ENCODE data around the gene CCL1. TPM values are rescaled to one million over a fixed set of nuclear protein-coding genes. Genes with fewer than 3 reads are reported as not detected.

Gene CCL1
- total RNA-seq, 1 donor from 2014 or later = not detected

DNA sequence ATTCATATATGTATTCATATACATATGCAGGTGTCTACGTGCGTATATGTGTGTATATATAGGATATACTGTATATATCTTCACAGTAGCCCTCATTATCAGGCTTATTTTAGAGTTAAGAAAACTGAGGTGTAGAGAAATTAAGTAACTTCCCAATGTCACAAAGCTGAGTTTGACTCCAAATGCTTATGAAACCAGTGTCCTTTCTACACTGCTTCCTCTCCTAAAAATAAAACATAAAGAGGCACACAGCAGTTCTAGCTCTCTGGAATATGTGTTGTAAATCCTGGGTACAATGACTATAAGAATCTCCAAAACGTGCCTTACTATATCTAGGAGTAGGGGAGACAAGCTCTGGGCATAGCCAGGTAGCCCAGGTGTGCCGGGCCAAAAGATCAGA lies 40.0 kb upstream of the CCL1 start:
- Histone ChIP-seq H3K27ac (ENCODE audit: low read depth, low read length) (no peak overlapping the region), H3K4me1 (ENCODE audit: insufficient read depth, low read length) (no peaks in the 10 kb centered on the region), H3K9me3 (ENCODE audit: insufficient read depth, low read depth, low read length) (no peaks in the 10 kb centered on the region), H4K20me1 (ENCODE audit: insufficient read depth, low read length) (no peaks in the 10 kb centered on the region), H3K27me3 (ENCODE audit: insufficient read depth, low read length) (no peaks in the 10 kb centered on the region), H3K79me2 (ENCODE audit: insufficient read depth, low read length) (no peaks in the 10 kb centered on the region), H3K4me2 (ENCODE audit: low read length) (no peak overlapping the region), H2AFZ (ENCODE audit: low read depth, low read length) (no peak overlapping the region), H3K9ac (ENCODE audit: low read length) (no peak overlapping the region), H3K36me3 (ENCODE audit: insufficient read depth, low read length) (no peaks in the 10 kb centered on the region), H3K4me3 (ENCODE audit: insufficient read depth, low read depth, low read length) (no peak overlapping the region)
- Mint-ChIP-seq H3K9me3 (ENCODE audit: unreplicated experiment) (no peaks in the 10 kb centered on the region), H3K4me1 (ENCODE audit: low read depth, unreplicated experiment) (no peaks in the 10 kb centered on the region), H3K27ac (ENCODE audit: unreplicated experiment) (no peak overlapping the region), H3K4me3 (ENCODE audit: unreplicated experiment) (no peak overlapping the region), H3K27me3 (ENCODE audit: low read depth, unreplicated experiment) (peaks cover 29% of the 10 kb centered on the region), H3K36me3 (ENCODE audit: low read depth, unreplicated experiment) (no peaks in the 10 kb centered on the region)
- FAIRE-seq = no peak
- TF ChIP-seq, protein P1, sequence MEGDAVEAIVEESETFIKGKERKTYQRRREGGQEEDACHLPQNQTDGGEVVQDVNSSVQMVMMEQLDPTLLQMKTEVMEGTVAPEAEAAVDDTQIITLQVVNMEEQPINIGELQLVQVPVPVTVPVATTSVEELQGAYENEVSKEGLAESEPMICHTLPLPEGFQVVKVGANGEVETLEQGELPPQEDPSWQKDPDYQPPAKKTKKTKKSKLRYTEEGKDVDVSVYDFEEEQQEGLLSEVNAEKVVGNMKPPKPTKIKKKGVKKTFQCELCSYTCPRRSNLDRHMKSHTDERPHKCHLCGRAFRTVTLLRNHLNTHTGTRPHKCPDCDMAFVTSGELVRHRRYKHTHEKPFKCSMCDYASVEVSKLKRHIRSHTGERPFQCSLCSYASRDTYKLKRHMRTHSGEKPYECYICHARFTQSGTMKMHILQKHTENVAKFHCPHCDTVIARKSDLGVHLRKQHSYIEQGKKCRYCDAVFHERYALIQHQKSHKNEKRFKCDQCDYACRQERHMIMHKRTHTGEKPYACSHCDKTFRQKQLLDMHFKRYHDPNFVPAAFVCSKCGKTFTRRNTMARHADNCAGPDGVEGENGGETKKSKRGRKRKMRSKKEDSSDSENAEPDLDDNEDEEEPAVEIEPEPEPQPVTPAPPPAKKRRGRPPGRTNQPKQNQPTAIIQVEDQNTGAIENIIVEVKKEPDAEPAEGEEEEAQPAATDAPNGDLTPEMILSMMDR (IDR thresholded peaks at IDR 0.05; ENCODE audit: insufficient read depth, low read depth, low read length) = no peak
- TF ChIP-seq EZH2 (IDR thresholded peaks at IDR 0.05; ENCODE audit: insufficient read depth, low read length) = no peak
- no peak for DNase-seq (ENCODE audit: low read depth)

DNA sequence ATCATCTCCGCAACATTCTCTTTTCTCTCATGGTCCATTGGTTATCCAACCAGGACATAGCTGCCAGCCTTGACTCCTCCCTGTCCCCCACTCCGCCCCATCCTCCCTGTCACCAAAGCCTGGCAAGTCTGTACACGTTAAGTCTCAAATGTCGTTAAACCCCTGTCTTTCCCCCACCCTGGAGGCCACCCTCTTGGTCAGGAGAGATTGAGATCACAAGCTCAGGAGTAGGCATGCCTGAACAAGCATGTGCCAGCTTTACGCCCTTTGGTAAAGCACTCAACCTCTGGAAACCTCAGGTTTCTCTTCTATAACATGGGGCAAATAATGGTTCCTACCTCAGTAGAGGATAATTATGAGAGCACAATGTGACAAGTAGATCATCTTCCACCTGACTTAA lies 38.1 kb upstream of the CCL1 start:
- no peak overlapping the region for H3K4me3 Mint-ChIP-seq (ENCODE audit: unreplicated experiment)
- Histone ChIP-seq H3K27ac (ENCODE audit: low read depth, low read length) (no peak overlapping the region), H3K9me3 (ENCODE audit: insufficient read depth, low read depth, low read length) (no peaks in the 10 kb centered on the region), H3K36me3 (ENCODE audit: insufficient read depth, low read length) (no peaks in the 10 kb centered on the region), H3K27me3 (ENCODE audit: insufficient read depth, low read length) (no peaks in the 10 kb centered on the region), H2AFZ (ENCODE audit: low read depth, low read length) (no peak overlapping the region), H4K20me1 (ENCODE audit: insufficient read depth, low read length) (no peaks in the 10 kb centered on the region), H3K4me3 (ENCODE audit: insufficient read depth, low read depth, low read length) (no peak overlapping the region), H3K4me2 (ENCODE audit: low read length) (no peak overlapping the region), H3K79me2 (ENCODE audit: insufficient read depth, low read length) (no peaks in the 10 kb centered on the region), H3K9ac (ENCODE audit: low read length) (no peak overlapping the region), H3K4me1 (ENCODE audit: insufficient read depth, low read length) (no peaks in the 10 kb centered on the region)
- DNase-seq (ENCODE audit: low read depth) (no peak), FAIRE-seq (no peak)
- H3K27me3 Mint-ChIP-seq (ENCODE audit: low read depth, unreplicated experiment) = peaks cover 32% of the 10 kb centered on the region
- H3K9me3 Mint-ChIP-seq (ENCODE audit: unreplicated experiment) = no peaks in the 10 kb centered on the region
- no peaks in the 10 kb centered on the region for H3K36me3 Mint-ChIP-seq (ENCODE audit: low read depth, unreplicated experiment)
- H3K27ac Mint-ChIP-seq (ENCODE audit: unreplicated experiment) = no peak overlapping the region
- TF ChIP-seq, protein P1 (IDR thresholded peaks at IDR 0.05; ENCODE audit: insufficient read depth, low read depth, low read length) = no peak
- no peak for TF ChIP-seq EZH2 (IDR thresholded peaks at IDR 0.05; ENCODE audit: insufficient read depth, low read length)
- H3K4me1 Mint-ChIP-seq (ENCODE audit: low read depth, unreplicated experiment) = no peaks in the 10 kb centered on the region

DNA sequence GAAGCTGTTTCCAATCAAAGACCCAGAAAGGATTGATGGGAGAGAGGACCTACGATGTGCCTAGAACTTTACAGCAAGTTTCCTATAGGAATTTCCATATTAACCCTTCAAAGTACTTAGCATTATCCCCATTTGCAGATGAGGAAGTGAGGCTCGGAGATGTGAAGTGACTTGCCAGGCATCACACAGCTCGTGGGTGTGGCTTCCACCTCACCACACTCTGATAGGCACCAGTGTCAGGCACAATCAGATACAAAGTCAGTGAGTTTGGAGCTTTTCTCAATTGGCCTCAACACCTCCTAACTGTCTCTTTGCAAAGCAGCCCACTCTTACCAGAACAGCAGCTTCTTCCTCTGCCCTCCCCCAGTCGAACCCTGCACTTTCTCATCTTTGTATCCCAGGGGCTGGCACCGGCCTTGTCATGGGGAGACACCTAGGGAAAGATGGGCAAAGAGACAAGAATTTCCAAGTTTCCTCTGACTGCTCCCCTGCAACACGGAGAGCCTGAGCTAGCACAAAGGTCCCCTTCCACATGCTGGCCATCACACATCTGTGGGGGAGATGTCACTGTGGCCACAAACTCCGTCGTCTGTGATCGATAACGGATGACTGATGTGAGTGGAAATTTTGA lies 37.4 kb upstream of the CCL1 start:
- Mint-ChIP-seq H3K9me3 (ENCODE audit: unreplicated experiment) (no peaks in the 10 kb centered on the region), H3K4me1 (ENCODE audit: low read depth, unreplicated experiment) (no peaks in the 10 kb centered on the region), H3K4me3 (ENCODE audit: unreplicated experiment) (no peak overlapping the region), H3K27me3 (ENCODE audit: low read depth, unreplicated experiment) (peaks cover 34% of the 10 kb centered on the region), H3K36me3 (ENCODE audit: low read depth, unreplicated experiment) (no peaks in the 10 kb centered on the region), H3K27ac (ENCODE audit: unreplicated experiment) (no peak overlapping the region)
- no peaks in the 10 kb centered on the region for H3K79me2 ChIP-seq (ENCODE audit: insufficient read depth, low read length)
- H4K20me1 ChIP-seq (ENCODE audit: insufficient read depth, low read length) = no peaks in the 10 kb centered on the region
- no peak overlapping the region for H2AFZ ChIP-seq (ENCODE audit: low read depth, low read length)
- H3K9ac ChIP-seq (ENCODE audit: low read length) = no peak overlapping the region
- H3K4me2 ChIP-seq (ENCODE audit: low read length) = no peak overlapping the region
- TF ChIP-seq, protein P1 (IDR thresholded peaks at IDR 0.05; ENCODE audit: insufficient read depth, low read depth, low read length) = no peak
- no peak for TF ChIP-seq EZH2 (IDR thresholded peaks at IDR 0.05; ENCODE audit: insufficient read depth, low read length)
- no peaks in the 10 kb centered on the region for H3K36me3 ChIP-seq (ENCODE audit: insufficient read depth, low read length)
- H3K4me1 ChIP-seq (ENCODE audit: insufficient read depth, low read length) = no peaks in the 10 kb centered on the region
- no peak for FAIRE-seq
- H3K4me3 ChIP-seq (ENCODE audit: insufficient read depth, low read depth, low read length) = no peak overlapping the region
- DNase-seq (ENCODE audit: low read depth) = no peak
- no peak overlapping the region for H3K27ac ChIP-seq (ENCODE audit: low read depth, low read length)
- H3K27me3 ChIP-seq (ENCODE audit: insufficient read depth, low read length) = no peaks in the 10 kb centered on the region
- H3K9me3 ChIP-seq (ENCODE audit: insufficient read depth, low read depth, low read length) = no peaks in the 10 kb centered on the region

All from astrocyte (in vitro differentiated cells and primary cell).